H9 (cell line): Measurements from ENCODE around the gene BMP8A. TPM values are rescaled to one million over a fixed set of nuclear protein-coding genes. Genes with fewer than 3 reads are reported as not detected.

Experiments used
- DNase-seq: peaks from one replicate; pipeline ENCODE4 v3.0.0-alpha.2; 2017
- H2AFZ ChIP-seq: one replicate; pipeline ENCODE4 v1.6.1; 2013; ENCODE audit warnings: mild to moderate bottlenecking, low read length, control low read depth, moderate library complexity
- H2AK5ac ChIP-seq: 2 replicates; pipeline ENCODE4 v1.6.1; 2013; ENCODE audit warnings: low read length, control low read depth, mixed read lengths; ENCODE audit not compliant: insufficient read length
- H2BK120ac ChIP-seq: one replicate; pipeline ENCODE4 v1.6.1; 2013; ENCODE audit warnings: low read depth, mild to moderate bottlenecking, low read length, control low read depth, inconsistent platforms; ENCODE audit not compliant: poor library complexity, severe bottlenecking
- H2BK12ac ChIP-seq: 2 replicates; pipeline ENCODE4 v1.6.1; 2013; ENCODE audit warnings: low read length, control low read depth, mixed read lengths, low read depth; ENCODE audit not compliant: insufficient read length
- H2BK15ac ChIP-seq: 2 replicates; pipeline ENCODE4 v1.6.1; 2013; ENCODE audit warnings: low read depth, low read length, control low read depth
- H2BK20ac ChIP-seq: one replicate; pipeline ENCODE4 v1.6.1; 2013; ENCODE audit warnings: low read depth, mild to moderate bottlenecking, low read length, control low read depth, inconsistent platforms; ENCODE audit not compliant: poor library complexity, severe bottlenecking
- H2BK5ac ChIP-seq: 2 replicates; pipeline ENCODE4 v1.6.1; 2013; ENCODE audit warnings: low read length, control low read depth, mixed read lengths; ENCODE audit not compliant: insufficient read length
- H3K14ac ChIP-seq: 2 replicates; pipeline ENCODE4 v1.6.1; 2013; ENCODE audit warnings: low read length, control low read depth; ENCODE audit not compliant: insufficient read depth
- H3K18ac ChIP-seq: 2 replicates; pipeline ENCODE4 v1.6.1; 2013; ENCODE audit warnings: low read depth, mild to moderate bottlenecking, mixed read lengths, low read length, control low read depth; ENCODE audit not compliant: insufficient read length
- H3K23ac ChIP-seq: 2 replicates; pipeline ENCODE4 v1.6.1; 2013; ENCODE audit warnings: low read length, control low read depth, mixed read lengths, low read depth; ENCODE audit not compliant: insufficient read length
- H3K23me2 ChIP-seq: 2 replicates; pipeline ENCODE4 v1.6.1; 2013; ENCODE audit warnings: low read depth, mild to moderate bottlenecking, mixed read lengths, low read length, control low read depth; ENCODE audit not compliant: insufficient read length, poor library complexity, severe bottlenecking
- H3K27ac ChIP-seq: 2 replicates; pipeline ENCODE4 v1.5.1; 2013; ENCODE audit warnings: low read length, control low read depth, mixed read lengths, low read depth; ENCODE audit not compliant: insufficient read length
- H3K27me3 ChIP-seq: 2 replicates; pipeline ENCODE4 v1.6.1; 2013; ENCODE audit warnings: low read length, control low read depth, inconsistent platforms; ENCODE audit not compliant: insufficient read depth
- H3K4ac ChIP-seq: 2 replicates; pipeline ENCODE4 v1.6.1; 2013; ENCODE audit warnings: low read depth, mild to moderate bottlenecking, control low read depth, inconsistent platforms, low read length, moderate library complexity
- H3K4me1 ChIP-seq: 2 replicates; pipeline ENCODE4 v1.6.1; 2013; ENCODE audit warnings: low read length, control low read depth, inconsistent platforms; ENCODE audit not compliant: insufficient read depth
- H3K4me2 ChIP-seq: 2 replicates; pipeline ENCODE4 v1.6.1; 2013; ENCODE audit warnings: low read length, control low read depth, mixed read lengths; ENCODE audit not compliant: insufficient read length, insufficient read depth
- H3K56ac ChIP-seq: 2 replicates; pipeline ENCODE4 v1.6.1; 2013; ENCODE audit warnings: low read depth, mild to moderate bottlenecking, mixed read lengths, low read length, control low read depth; ENCODE audit not compliant: insufficient read length
- H3K79me1 ChIP-seq: 2 replicates; pipeline ENCODE4 v1.6.1; 2013; ENCODE audit warnings: low read depth, mild to moderate bottlenecking, moderate library complexity, low read length, control low read depth, inconsistent platforms; ENCODE audit not compliant: insufficient read depth, poor library complexity, severe bottlenecking
- H3K79me2 ChIP-seq: 2 replicates; pipeline ENCODE4 v1.6.1; 2013; ENCODE audit warnings: low read length, control low read depth, inconsistent platforms; ENCODE audit not compliant: insufficient read depth
- H3K9ac ChIP-seq: 2 replicates; pipeline ENCODE4 v1.6.1; 2013; ENCODE audit warnings: low read length, control low read depth, mixed read lengths; ENCODE audit not compliant: insufficient read length; ENCODE audit errors: extremely low read depth
- H3K9me3 ChIP-seq: one replicate; pipeline ENCODE4 v1.6.1; 2013; ENCODE audit warnings: low read depth, low read length, inconsistent platforms; ENCODE audit not compliant: control insufficient read depth
- H3T11ph ChIP-seq: one replicate; pipeline ENCODE4 v1.6.1; 2013; ENCODE audit warnings: mild to moderate bottlenecking, low read length, control low read depth, inconsistent platforms
- H4K20me1 ChIP-seq: one replicate; pipeline ENCODE4 v1.6.1; 2013; ENCODE audit not compliant: control insufficient read depth, insufficient read length, insufficient read depth
- H4K5ac ChIP-seq: 2 replicates; pipeline ENCODE4 v1.6.1; 2013; ENCODE audit warnings: low read depth, mild to moderate bottlenecking, mixed read lengths, low read length, control low read depth; ENCODE audit not compliant: insufficient read length
- H4K8ac ChIP-seq: replicated peaks from 2 replicates; pipeline ENCODE4 v1.6.1; 2013; ENCODE audit warnings: low read length, control low read depth, mixed read lengths, low read depth; ENCODE audit not compliant: insufficient read length
- H4K91ac ChIP-seq: 2 replicates; pipeline ENCODE4 v1.6.1; 2013; ENCODE audit warnings: low read depth, mild to moderate bottlenecking, moderate library complexity, mixed read lengths, low read length, control low read depth; ENCODE audit not compliant: insufficient read length
- H3K27ac Mint-ChIP-seq, 3 experiments: 2 replicates in 2 of 3; 3 replicates in 1 of 3; pipeline ENCODE4 v1.8.0; 2020 to 2021; ENCODE audit warnings: mixed read lengths in 3 of 3, mild to moderate bottlenecking in 1 of 3, moderate library complexity in 1 of 3
- H3K27me3 Mint-ChIP-seq: 2 replicates; pipeline ENCODE4 v1.8.0; 2021; ENCODE audit warnings: low read depth, mild to moderate bottlenecking, moderate library complexity, mixed read lengths
- H3K36me3 Mint-ChIP-seq, 3 experiments: 2 replicates in 2 of 3; 3 replicates in 1 of 3; pipeline ENCODE4 v1.8.0; 2020 to 2021; ENCODE audit warnings: low read depth in 3 of 3, mixed read lengths in 3 of 3; ENCODE audit not compliant: insufficient read depth in 1 of 3
- H3K4me1 Mint-ChIP-seq, 2 experiments: 2 replicates each; pipeline ENCODE4 v1.8.0; 2020; ENCODE audit warnings: mixed read lengths in 2 of 2
- H3K4me3 Mint-ChIP-seq, 2 experiments: 2 replicates in 1 of 2; 3 replicates in 1 of 2; pipeline ENCODE4 v1.8.0; 2020 to 2021; ENCODE audit warnings: mild to moderate bottlenecking in 2 of 2, mixed read lengths in 2 of 2, moderate library complexity in 1 of 2
- H3K9me3 Mint-ChIP-seq, 2 experiments: 2 replicates in 1 of 2; 3 replicates in 1 of 2; pipeline ENCODE4 v1.8.0; 2020; ENCODE audit warnings: mild to moderate bottlenecking in 2 of 2, mixed read lengths in 2 of 2, moderate library complexity in 1 of 2
- WGBS: extraction: QIAGEN DNeasy Blood & Tissue Kit; methylation state at CpG from one replicate; pipeline ENCODE4 v1.1.7; 2013; ENCODE audit warnings: missing lambda C conversion rate, low lambda C conversion rate, mixed read lengths; ENCODE audit not compliant: insufficient read length; ENCODE audit errors: extremely low coverage; 5-methylcytosine and 5-hydroxymethylcytosine counted together
- total RNA-seq: library from RNA; stranded (reverse); gene quantifications from 2 replicates; pipeline ENCODE4 v1.2.1, GENCODE V29; 2021
- TF ChIP-seq, protein P1 (sequence below): fragments of 200-600 bp; sonication (generic); conservative IDR thresholded peaks from 3 replicates; pipeline ENCODE4 v1.8.0; 2021; ENCODE audit warnings: antibody characterized with exemption, mild to moderate bottlenecking

Gene BMP8A
- total RNA-seq, 1 experiment from 2014 or later, result 0.52 TPM

- peaks cover 24% of the 10 kb centered on the region; the same call in 1 of the 2 replicates for H3K27me3 ChIP-seq
- no peak for DNase-seq
- H3K9me3 Mint-ChIP-seq, result no peaks in the 10 kb centered on the region
- H2BK120ac ChIP-seq, result no peak overlapping the region
- H3K4me1 ChIP-seq, result no peaks in the 10 kb centered on the region
- peaks cover 5% of the 10 kb centered on the region in 2 experiments for H3K4me1 Mint-ChIP-seq
- no peak overlapping the region for H3K4ac ChIP-seq
- H3K23ac ChIP-seq, result no peak overlapping the region
- H4K5ac ChIP-seq, result no peak overlapping the region
- no peak overlapping the region for H3K27ac ChIP-seq
- H4K8ac ChIP-seq, result no peak overlapping the region
- no peak overlapping the region for H3K14ac ChIP-seq
- H3K4me3 Mint-ChIP-seq, result 0 out of 5 replicates have a peak overlapping the region, but pooled peaks of 1 of the 2 experiments have one; percentile 24
- no peak overlapping the region for H3K4me2 ChIP-seq
- H3K79me1 ChIP-seq, result no peaks in the 10 kb centered on the region
- H3K79me2 ChIP-seq, result no peaks in the 10 kb centered on the region
- no peak overlapping the region for H2BK12ac ChIP-seq
- no peak overlapping the region for H3K9ac ChIP-seq
- no peak overlapping the region for H3T11ph ChIP-seq
- TF ChIP-seq, protein P1, sequence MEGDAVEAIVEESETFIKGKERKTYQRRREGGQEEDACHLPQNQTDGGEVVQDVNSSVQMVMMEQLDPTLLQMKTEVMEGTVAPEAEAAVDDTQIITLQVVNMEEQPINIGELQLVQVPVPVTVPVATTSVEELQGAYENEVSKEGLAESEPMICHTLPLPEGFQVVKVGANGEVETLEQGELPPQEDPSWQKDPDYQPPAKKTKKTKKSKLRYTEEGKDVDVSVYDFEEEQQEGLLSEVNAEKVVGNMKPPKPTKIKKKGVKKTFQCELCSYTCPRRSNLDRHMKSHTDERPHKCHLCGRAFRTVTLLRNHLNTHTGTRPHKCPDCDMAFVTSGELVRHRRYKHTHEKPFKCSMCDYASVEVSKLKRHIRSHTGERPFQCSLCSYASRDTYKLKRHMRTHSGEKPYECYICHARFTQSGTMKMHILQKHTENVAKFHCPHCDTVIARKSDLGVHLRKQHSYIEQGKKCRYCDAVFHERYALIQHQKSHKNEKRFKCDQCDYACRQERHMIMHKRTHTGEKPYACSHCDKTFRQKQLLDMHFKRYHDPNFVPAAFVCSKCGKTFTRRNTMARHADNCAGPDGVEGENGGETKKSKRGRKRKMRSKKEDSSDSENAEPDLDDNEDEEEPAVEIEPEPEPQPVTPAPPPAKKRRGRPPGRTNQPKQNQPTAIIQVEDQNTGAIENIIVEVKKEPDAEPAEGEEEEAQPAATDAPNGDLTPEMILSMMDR, result no peak; the same call in 2 of the 3 replicates
- no peak overlapping the region for H3K56ac ChIP-seq
- no peak overlapping the region for H2BK20ac ChIP-seq
- no CpG with 5 or more reads among the region's 13 CpGs for WGBS
- H2BK15ac ChIP-seq, result no peak overlapping the region
- no peak overlapping the region for H4K91ac ChIP-seq
- peak overlapping the region in 1 of 3 experiments; percentile 9; a peak in 1 of 7 replicates for H3K27ac Mint-ChIP-seq
- H3K27me3 Mint-ChIP-seq, result peaks cover 48% of the 10 kb centered on the region
- no peak overlapping the region for H2AK5ac ChIP-seq
- H3K23me2 ChIP-seq, result peaks cover 12% of the 10 kb centered on the region
- H3K9me3 ChIP-seq, result no peaks in the 10 kb centered on the region
- H3K36me3 Mint-ChIP-seq, result peaks cover 11 to 29% (median 21%) of the 10 kb centered on the region in 3 experiments; a peak in 6 of 7 replicates
- no peaks in the 10 kb centered on the region for H4K20me1 ChIP-seq
- H2AFZ ChIP-seq, result no peak overlapping the region
- no peak overlapping the region for H2BK5ac ChIP-seq
- no peak overlapping the region for H3K18ac ChIP-seq
These were observed 1.7 kb upstream of the BMP8A start for GRCh38 chr1:39489567-39490239.
